Measurements from ENCODE around the gene PRKACA.

- TF ChIP-seq EZH2 (IDR thresholded peaks at IDR 0.05; ENCODE audit: insufficient read depth, poor library complexity, severe bottlenecking) (no peak), EZH2phosphoT487 (IDR thresholded peaks at IDR 0.05; ENCODE audit: insufficient read depth, low read depth) (no peak)
These were observed 5.3 kb downstream of the PRKACA start for GRCh38 chr19:14112051-14112808.

Data from GM23248 (cell line).